Right lobe of liver (tissue), 4 donors: ENCODE results near the gene RALGAPB.

Experiments
- POLR2A ChIP-seq: fragments of 450-650 bp; IDR thresholded peaks from one replicate; pipeline ENCODE4 v1.6.1; 2017; ENCODE audit warnings: antibody characterized with exemption, mild to moderate bottlenecking
- TF ChIP-seq, protein P1 (sequence below), 4 donors: fragments of 200-600 bp in 3 of 4; fragments of 450-650 bp in 1 of 4; IDR thresholded peaks; one replicate each; pipeline versions ENCODE4 v1.5.1 to v1.8.0; 2016 to 2022; ENCODE audit warnings: antibody characterized with exemption in 4 of 4, mild to moderate bottlenecking in 2 of 4
- donor health status: DM: no; HTN: no; CAD: no.
- donor health status: DM: no; HTN: no; CAD: no.
- donor health status: DM: no; HTN: yes; CAD: no.

- TF ChIP-seq, protein P1, sequence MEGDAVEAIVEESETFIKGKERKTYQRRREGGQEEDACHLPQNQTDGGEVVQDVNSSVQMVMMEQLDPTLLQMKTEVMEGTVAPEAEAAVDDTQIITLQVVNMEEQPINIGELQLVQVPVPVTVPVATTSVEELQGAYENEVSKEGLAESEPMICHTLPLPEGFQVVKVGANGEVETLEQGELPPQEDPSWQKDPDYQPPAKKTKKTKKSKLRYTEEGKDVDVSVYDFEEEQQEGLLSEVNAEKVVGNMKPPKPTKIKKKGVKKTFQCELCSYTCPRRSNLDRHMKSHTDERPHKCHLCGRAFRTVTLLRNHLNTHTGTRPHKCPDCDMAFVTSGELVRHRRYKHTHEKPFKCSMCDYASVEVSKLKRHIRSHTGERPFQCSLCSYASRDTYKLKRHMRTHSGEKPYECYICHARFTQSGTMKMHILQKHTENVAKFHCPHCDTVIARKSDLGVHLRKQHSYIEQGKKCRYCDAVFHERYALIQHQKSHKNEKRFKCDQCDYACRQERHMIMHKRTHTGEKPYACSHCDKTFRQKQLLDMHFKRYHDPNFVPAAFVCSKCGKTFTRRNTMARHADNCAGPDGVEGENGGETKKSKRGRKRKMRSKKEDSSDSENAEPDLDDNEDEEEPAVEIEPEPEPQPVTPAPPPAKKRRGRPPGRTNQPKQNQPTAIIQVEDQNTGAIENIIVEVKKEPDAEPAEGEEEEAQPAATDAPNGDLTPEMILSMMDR (IDR thresholded peaks at IDR 0.05), result no peak
- TF ChIP-seq POLR2A, result no peak
Measured at GRCh38 chr20:38551056-38551626, 78.5 kb downstream of the RALGAPB start.
